HG03139 (cell line): ENCODE results near the gene SLC7A10.
"Not testable (repeated sequence)": the region's sequence is repeated elsewhere in the genome, so short reads cannot be mapped to it uniquely, and the experiment has no call there.

Experiments
- ATAC-seq: cut with Tn5 transposase; IDR thresholded peaks from one replicate; pipeline ENCODE4 v1.9.1; 2021; ENCODE audit not compliant: unreplicated experiment

The SLC7A10 gene

DNA sequence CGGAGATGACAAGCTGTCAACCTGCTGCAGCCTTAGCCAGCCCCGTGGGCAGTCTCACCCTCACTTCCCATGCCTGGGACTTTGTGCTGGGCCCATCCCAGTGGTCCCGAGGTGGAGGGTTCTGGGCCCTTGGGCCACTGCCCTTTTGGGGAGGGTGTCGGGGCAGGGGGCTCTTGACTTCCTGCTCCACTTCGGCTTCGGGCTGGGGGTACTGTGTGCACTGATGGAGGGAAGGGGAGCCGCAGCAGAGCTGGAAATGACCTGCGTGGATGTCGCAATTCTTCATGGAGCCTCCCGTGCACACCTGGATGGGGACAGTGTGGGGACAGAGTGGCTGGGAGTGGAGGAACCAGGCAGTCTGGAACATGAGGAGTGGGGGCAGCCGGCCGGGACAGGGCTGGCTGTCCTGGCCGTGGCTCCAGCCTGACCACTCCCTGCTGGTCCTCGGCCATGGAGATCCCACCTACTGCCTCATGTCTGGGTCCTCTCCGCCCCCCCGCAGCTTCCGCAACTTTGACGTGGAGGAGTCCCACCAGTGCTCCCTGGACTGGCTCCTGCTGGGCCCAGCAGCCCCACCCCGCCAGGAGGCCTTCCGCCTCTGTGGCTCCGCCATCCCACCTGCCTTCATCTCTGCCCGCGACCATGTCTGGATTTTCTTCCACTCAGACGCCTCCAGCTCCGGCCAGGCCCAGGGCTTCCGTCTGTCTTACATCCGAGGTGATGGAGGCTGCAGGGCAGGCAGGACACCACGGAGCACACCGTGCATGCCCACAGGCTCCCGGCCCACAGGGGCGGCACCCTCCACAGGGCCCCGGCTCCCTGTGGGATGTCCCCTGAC, 21.3 kb downstream of the SLC7A10 start:
- ATAC-seq: no peak

DNA sequence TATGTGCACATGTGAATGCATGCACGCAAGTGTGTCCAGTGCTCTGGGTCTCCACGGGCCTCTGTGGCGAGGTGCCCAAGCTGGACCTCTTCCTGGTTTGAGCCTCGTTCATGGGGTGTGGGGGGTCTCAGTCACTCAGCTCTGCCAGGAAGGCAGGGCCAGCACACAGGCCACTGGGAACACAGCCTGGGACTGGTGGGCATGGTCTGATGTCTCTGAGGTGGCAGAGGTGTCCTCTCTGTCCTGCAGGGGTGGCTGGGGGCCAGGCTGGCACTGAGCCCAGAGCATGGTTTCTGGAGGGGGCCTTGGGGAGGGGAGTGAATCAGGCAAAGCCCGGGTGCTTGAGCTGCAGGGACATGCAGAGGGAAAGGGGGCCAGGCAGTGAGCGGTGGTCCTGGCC, 22.1 kb downstream of the SLC7A10 start:
- ATAC-seq: no peak

DNA sequence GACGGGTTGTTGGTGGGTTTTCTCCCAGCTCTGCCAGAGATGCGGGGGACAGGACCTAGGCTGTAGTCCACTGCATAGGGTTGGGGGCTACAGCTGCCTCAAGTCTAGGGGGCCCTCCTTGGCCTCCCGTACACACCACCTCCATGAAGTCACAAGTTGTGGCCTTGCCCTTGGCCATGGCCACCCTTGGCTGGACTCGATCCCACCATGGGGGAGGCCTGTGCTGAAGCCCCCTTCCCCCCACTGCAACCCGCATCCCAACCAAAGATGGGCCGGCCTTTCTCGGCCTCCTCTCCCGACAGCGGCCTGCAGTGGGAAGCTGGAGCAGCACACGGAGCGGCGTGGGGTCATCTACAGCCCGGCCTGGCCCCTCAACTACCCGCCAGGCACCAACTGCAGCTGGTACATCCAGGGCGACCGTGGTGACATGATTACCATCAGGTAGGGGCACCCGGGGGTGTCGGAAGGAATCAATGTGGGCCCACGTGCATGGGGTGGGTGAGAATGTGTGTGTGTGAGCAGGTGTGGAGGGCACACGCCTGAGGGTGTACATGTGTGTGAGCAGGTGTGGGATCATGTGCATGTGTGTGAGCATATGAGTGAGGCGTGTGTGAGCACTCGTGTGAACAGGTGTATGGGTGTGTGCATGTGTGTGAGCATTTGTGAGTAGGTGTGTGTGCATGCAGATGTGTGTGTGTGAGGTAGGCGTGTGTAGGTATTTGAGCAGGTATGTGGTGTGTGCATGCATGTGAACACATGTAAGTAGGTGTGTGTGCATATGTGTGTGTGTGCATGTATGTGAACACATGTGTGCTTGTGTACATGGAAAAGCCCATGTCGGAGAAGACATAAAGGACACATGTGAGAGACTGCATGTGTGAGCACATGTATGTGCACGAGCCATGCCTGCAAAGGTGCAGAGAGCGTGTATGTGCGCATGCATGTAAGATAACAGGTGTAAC, 22.8 kb downstream of the SLC7A10 start:
- ATAC-seq: no peak

DNA sequence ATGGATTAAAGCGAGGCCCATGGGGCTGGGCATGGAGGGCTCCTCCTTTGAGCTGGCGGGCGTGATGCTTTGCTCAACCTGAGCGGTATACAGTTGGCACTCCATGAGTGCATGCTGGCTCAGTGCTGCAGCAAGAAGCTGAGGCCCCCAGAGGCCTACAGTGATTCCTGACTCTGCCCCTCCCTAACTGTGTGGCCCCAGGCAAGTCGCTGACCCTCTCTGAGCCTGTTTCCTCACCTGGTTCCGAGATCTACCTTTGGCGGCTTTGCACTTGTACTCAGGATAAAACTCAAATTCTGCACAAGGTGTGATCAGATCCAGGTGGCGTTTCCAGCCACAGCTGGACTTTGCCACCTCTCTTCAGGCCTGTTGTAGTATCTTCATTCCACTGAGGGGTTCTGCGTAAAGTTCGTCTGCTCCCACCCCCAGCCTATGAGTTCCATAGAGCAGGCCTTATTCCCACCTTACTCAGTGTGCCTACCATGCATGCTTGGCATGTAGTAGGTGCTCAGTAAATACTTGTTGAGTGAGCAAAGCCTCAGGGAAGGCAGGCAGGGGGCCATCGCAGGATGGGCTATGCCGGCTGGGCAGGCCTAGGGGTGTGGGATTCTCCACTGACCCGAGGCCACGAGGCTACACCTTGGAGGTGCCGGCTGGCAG, 23.6 kb downstream of the SLC7A10 start:
- ATAC-seq: no peak

DNA sequence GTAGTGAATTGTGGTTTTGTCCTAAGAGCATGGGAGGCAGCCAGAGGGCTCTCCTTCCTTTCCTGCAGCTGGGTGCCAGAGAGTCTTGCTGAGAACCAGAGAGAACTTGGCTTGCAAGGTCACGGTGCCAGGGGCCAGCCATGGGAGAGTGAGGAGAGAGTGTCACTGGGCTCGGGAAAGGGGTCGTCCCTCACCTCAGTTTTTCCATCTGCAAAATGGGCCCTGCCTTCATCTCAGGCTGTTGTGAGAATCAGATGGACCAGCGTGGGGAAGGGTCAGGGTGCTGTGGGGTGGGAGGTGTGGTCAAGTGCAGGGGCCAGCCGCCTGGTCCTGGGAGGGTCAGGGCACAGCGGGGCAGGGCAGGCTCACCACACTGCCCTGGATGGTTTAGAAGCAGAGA, 24.2 kb downstream of the SLC7A10 start:
- no peak for ATAC-seq

DNA sequence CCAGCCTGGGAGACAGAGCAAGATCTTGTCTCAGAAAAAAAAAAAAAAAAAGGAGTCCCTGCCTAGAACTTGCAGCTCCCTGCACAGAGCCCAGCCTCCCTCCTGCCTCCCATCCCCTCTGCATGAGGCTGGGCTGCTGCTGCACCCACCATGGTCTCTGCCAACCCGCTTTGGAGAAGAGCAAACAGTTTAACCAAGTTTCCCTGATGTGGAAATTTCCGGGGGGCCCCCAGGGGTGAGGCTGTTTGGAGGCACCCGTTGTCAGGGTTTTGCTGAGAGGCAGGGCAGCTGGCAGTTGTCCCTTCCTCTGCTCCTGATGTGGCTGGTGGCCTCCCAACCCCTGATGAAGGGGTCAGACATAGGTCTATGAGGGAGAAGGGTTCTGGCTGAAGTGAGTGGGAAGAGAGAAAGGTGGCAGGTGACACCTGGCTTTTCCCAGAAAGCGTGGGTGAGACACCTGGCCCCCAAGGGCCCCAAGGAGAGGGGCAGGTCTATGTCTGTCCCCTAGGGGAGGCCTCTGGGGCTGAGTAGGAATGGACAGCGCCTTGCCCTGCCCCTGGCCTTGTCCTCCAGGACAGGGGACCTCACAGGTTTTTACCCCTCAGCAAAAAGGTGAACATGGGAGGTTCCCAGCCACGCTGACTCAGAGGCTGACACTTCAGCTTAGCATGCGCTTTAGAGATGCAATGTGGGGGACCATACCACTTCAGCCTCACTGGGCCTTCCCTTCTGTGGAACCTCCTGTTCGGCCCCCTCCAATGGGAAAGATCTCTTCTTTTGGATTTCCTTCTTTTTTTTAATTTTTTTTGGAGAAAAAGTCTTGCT, 26.0 kb downstream of the SLC7A10 start:
- ATAC-seq: no peak

DNA sequence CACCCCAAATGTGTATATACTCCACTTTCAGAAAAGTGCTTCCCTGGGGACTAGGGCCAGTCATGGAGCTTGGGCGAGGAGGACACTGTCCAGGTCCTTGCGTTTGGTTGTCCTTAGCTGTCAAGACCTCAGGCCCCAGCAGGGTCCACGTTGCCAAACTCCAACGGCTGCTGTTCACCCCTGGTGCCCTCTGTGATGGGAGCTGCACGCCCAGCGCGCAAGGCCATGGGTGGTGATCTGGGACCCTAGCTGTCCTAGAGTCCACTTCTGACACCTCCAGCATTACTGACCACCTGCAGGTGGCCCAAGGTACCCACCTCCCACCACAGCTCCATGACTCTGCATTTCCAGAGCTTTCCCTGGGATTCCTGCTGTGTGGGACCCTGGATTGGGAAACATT, 27.5 kb downstream of the SLC7A10 start:
- no peak for ATAC-seq

DNA sequence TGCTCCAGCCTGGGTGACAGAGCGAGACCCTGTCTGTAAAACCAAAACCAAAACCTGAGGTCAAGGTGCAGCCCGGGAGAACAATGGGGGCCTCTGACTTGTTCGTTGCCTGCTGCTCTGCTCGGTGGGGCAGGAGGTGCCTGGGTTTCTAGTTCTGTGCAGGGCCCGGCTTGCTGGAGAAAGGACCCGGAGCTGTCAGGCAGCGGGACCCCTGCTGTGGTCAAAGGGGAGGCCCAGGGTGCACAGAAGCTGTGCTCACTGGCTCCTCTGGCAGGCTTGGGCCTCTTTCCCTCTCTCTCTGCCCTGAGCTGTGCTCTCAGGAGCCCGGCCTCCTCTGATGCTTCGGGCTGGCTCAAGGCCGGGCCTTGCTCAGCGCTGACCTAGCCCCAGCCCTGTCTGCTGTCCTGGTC, 28.1 kb downstream of the SLC7A10 start:
- no peak for ATAC-seq

DNA sequence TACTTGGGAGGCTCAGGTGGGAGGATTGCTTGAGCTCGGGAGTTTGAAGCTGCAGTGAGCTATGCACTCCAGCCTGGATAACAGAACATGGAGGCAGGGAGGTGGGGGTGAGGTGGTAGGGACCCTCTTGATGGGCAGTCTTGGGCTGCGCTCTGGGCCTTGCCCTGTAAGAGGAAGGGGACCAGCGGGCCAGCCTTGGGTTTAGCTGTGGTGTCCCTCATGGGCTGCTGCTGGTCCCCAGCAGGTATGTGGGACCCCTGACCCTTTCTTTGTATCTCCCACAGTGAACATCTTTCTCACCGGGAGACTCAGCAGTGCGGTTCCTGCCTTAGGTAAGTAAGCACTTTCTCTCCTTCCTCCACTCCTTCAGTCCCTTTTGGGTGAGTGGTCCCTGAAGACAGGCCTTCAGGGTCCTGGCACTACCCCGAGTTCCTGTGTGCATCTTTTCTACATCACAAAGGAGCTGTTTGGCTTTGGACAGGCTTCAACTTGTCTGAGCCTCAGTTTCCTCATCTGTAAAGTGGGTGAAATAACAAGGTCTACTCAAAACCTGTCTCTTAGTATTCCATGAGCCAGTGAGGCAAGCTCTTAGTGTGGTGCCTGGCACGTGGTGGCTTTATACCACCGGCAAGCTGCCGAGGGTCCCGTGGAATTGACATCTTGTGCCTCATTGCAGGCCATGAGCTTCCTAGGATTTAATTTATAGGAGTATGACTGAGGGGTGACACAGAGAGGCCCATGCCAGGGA, 29.0 kb downstream of the SLC7A10 start:
- no peak for ATAC-seq

DNA sequence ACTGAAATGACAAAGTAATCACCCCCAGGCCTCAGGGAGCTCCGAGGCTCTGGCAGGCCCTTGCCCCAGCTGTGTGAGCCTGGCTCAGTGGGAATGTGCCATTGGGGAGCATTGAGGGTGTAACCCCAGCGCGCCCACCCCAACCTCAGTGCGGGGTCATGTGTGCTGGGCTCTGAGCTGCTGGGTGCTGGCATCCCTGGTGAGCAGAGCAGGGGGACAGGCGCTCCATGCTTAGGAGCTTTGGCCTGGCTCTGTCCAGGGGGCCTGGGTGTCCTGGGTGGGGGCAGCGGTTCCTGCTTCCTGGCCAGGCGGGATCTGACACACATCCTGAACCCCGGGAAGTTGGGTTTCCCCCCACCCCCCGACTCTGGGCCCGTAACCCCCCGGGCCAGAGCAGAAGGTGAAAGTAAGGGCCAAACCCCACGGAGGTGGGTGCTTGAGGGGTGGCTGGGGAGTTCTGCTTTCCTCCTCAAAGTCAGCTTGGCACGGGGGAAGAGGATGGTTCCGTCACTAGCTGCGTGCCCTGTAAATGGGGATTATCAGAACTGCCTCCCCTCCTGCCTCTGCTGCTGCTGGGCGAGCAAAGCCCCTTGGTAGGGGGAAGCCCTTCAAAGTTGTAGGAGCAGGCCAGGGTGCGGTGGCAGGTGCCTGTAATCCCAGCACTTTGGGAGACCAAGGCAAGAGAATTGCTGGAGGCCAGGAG, 29.9 kb downstream of the SLC7A10 start:
- ATAC-seq: no peak

DNA sequence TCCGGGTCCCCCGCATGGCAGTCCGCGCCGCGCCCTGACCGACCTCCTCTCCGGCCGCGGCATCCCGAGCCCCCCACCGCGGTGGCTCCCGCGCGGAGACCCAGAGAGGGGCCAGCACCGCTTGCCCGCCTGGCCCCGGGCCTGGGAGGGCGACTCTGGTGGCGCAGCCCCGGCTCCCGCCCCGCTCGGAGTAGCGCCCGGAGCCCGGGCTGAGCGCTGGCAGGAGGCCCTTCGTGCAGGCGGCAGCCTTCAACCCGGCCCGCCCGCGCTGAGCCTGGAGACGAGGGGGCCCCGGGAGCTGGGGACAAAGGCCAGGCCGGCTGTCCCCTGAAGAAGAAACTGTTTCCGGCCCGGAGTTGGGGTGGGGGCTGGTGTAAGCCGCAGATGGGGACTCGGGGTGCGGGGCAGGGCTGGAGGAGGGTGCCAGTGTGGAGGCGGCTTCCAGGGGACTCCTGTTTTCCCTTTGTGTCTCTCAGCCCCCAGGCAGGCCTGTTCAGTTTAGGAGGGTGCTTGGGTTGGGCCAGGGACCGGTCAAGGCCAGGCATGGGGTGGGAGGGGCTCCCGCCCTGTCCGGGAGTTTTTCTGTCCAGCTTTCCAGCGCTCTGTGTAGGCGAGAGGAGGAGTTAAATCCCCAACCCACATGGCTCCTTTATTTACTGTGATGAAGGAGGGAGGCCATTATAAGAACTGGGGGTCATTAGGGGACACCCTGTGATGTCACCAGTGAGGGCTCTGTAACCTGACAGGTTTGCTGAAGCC, 30.6 kb downstream of the SLC7A10 start:
- no peak for ATAC-seq

DNA sequence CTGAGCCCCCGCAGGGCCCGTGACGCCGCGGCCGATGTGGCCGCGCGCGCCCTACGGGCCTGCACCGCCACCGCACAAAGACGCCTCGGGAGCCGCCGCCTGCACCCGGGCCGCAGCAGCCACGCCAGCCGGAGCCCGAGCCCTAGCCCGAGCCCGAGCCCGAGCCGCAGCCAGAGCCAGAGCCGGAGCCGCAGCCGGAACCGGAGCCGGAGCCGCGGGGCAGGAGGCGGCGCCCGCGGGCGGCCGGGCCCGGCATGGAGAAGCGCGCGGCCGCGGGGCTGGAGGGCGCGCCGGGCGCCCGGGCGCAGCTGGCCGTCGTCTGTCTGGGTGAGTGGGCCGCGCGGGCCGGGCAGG, 31.1 kb downstream of the SLC7A10 start:
- no peak for ATAC-seq

DNA sequence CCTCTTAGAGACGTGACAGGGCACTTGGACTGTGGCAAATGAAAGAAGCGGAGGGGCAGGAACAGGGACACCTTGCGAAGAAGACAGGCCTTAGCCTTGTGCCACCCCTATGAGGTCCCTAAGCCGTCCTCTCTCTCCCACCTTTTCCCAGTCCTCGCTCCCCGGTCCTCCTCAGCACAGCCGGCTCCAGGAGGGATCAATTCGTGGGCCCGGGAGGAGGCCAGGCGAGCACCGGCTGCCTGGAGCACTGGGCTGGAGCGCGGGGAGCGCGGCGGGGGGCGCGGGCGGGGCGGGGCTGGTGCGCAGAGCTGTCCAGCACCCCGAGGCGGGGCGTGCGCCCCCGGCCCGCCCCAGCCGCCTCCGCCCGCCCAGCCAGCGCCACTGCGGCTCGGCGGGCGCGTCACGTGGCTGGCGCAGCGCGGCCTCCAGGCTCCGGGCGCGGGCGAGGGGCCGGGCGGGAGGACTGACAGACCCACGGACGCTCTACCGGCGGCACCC, 31.7 kb downstream of the SLC7A10 start, which contains the start of gene LRP3:
TSS of gene LRP3 (plus strand) at position 466 of the 498 bp plus-strand sequence. CDS start 456 bp downstream, outside the sequence.
- no peak for ATAC-seq

DNA sequence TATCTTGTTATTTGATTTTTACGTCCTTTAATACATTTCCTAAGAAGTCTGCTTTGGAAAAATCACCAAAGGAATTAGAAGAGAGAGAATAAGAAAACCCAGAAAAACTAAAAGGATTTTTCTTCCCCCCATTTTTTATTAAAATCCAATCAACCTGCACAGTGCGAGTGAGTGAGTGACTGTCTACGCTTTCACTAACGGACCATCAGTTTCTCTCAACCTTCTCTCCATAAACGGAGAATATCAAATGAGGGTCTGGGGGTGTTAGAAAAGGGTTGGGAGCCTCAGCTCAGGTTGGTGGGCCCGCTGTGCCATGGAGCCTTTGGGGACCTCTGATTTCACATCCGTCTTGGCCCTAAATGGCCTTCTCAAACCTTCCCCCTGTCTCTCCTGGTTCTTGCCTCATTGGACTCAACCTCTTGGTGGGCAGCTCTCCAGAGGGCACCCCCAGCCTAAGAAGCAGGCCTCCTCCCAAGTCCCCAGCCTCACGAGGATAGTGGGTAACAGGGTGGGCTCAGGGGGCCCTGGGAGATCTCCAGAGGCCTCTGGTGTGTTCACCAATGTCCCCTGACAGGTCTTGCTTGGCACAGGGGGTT, 32.3 kb downstream of the SLC7A10 start:
- ATAC-seq: no peak

DNA sequence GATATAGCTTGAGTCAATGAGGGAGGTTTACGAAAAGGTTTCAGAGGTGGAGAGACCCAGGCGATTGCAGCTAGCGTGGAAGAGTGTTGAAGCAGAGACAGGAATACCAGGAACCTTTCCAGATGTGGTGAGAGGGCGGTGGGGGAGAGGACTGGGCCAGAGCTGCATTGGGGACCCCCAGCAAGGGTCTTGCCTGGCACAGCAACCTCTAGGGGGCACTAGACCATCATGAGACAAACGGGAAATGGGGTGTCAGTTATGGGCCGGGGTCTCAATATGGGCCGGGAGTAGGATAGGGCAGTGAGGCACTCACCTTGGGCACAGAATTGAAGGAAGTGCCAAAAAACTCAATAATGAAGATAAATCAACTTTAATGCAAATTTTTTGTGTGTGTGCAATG, 33.6 kb downstream of the SLC7A10 start:
- ATAC-seq: no peak

DNA sequence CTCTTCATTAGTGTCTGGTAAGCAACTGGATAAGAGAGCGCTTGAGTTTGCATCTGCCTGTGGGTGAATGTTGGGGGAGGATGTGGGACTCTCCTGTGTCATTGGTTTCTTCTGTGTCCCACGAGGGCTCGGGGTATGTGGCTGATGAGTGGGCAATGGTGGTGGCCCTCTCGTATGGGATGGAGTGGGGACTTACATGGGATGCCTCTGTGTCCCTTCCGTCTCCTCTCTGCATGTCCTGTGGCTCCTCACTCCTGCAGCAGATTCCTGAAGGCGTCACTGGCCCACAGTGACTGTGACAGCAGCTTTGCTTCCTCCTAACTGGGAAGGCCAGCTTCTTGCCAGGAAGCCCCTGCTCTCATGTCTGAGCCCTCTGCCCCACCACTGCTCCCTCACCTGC, 34.1 kb downstream of the SLC7A10 start:
- no peak for ATAC-seq

DNA sequence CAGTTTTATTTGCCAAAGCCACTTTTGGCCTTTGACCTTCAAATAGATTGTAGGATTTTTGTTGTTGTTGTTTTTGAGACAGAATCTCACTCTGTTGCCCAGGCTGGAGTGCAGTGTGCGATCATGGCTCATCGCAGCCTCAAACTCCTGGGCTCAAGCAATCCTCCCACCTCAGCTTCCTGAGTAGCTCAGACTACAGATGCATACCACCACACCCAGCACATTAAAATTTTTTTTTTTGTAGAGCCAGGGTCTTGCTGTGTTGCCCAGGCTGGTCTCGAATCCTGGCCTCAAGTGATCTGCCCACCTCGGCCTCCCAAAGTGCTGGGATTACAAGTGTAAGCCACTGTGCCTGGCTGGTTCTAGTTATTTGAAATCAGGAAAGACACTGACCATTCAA, 34.6 kb downstream of the SLC7A10 start:
- ATAC-seq: not testable (repeated sequence)

DNA sequence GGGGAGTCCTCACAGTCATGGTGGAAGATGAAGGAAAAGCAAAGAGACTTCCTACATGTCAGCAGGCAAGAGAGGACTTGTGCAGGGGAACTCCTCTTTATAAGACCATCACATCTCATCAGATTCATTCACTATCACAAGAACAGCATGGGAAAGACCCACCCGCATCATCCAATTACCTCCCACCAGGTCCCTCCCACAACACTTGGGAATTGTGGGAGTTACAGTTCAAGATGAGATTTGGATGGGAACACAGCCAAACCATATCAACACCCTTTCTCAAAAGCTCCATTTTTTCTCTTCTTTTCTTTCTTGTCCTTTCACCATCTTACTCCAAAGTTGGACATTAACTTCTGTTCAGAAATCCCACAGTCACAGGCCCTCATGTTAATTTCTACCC, 36.2 kb downstream of the SLC7A10 start:
- ATAC-seq: no peak
